HepG2 (cell line): ENCODE data around the gene WDR45B. TPM values are rescaled to one million over a fixed set of nuclear protein-coding genes. Genes with fewer than 3 reads are reported as not detected.
A peak's percentile ranks its signal among the peaks of the same experiment; 100 is the strongest.

Experiments used
- AFF4 ChIP-seq: sonication (generic); formaldehyde crosslinking; IDR thresholded peaks from 2 replicates; pipeline ENCODE4 v1.4.0; 2020; ENCODE audit warnings: missing genetic modification reagents
- ATF7-NPFF ChIP-seq: sonication (generic); formaldehyde crosslinking; IDR thresholded peaks from 2 replicates; pipeline ENCODE4 v1.8.1; 2023; ENCODE audit warnings: mild to moderate bottlenecking, low read depth, missing genetic modification reagents, moderate library complexity
- DMTF1 ChIP-seq: sonication (generic); formaldehyde crosslinking; IDR thresholded peaks from 2 replicates; pipeline ENCODE4 v1.4.0; 2020; ENCODE audit warnings: mild to moderate bottlenecking, missing genetic modification reagents
- ETV5 ChIP-seq: IDR thresholded peaks from 2 replicates; pipeline ENCODE4 v1.6.1; 2018; ENCODE audit warnings: missing biosample characterization, missing genetic modification reagents, inconsistent platforms, borderline replicate concordance
- GMEB1 ChIP-seq: sonication (generic); formaldehyde crosslinking; IDR thresholded peaks from 2 replicates; pipeline ENCODE4 v1.5.1; 2020; ENCODE audit warnings: missing genetic modification reagents, mild to moderate bottlenecking, borderline replicate concordance
- MBNL3 ChIP-seq: fragments of 250-450 bp; sonication (Bioruptor Pico); conservative IDR thresholded peaks from 2 replicates; pipeline ENCODE4 v1.8.0; 2022; ENCODE audit warnings: mild to moderate bottlenecking, inconsistent platforms
- MEIS1 ChIP-seq: sonication (generic); formaldehyde crosslinking; IDR thresholded peaks from 2 replicates; pipeline ENCODE4 v1.9.0; 2021; ENCODE audit warnings: mild to moderate bottlenecking, missing genetic modification reagents, moderate library complexity, borderline replicate concordance
- MXD4 ChIP-seq: IDR thresholded peaks from 2 replicates; pipeline ENCODE4 v1.6.1; 2016; ENCODE audit warnings: mild to moderate bottlenecking, missing biosample characterization, missing genetic modification reagents
- NR3C1 ChIP-seq: sonication (generic); formaldehyde crosslinking; IDR thresholded peaks from 2 replicates; pipeline ENCODE4 v1.4.0; 2020; ENCODE audit warnings: missing genetic modification reagents
- SP4 ChIP-seq: sonication (generic); formaldehyde crosslinking; IDR thresholded peaks from 2 replicates; pipeline ENCODE4 v1.8.1; 2023; ENCODE audit warnings: mild to moderate bottlenecking, missing genetic modification reagents
- ZFP1 ChIP-seq: IDR thresholded peaks from 2 replicates; pipeline ENCODE4 v1.6.1; 2016
- ZNF17 ChIP-seq: sonication (generic); formaldehyde crosslinking; IDR thresholded peaks from 2 replicates; pipeline ENCODE4 v1.5.0; 2020; ENCODE audit warnings: mild to moderate bottlenecking, missing genetic modification reagents
- ZNF235 ChIP-seq: sonication (generic); formaldehyde crosslinking; IDR thresholded peaks from 2 replicates; pipeline ENCODE4 v1.8.1; 2023; ENCODE audit warnings: mild to moderate bottlenecking, missing genetic modification reagents, borderline replicate concordance
- ZNF567 ChIP-seq: sonication (generic); formaldehyde crosslinking; IDR thresholded peaks from 2 replicates; pipeline ENCODE4 v1.8.1; 2023; ENCODE audit warnings: mild to moderate bottlenecking, missing genetic modification reagents, borderline replicate concordance
- ZNF572 ChIP-seq: sonication (generic); formaldehyde crosslinking; IDR thresholded peaks from 2 replicates; pipeline ENCODE4 v1.5.1; 2020; ENCODE audit warnings: mild to moderate bottlenecking, missing genetic modification reagents
- ZNF709 ChIP-seq: sonication (generic); formaldehyde crosslinking; IDR thresholded peaks from 2 replicates; pipeline ENCODE4 v1.5.0; 2020; ENCODE audit warnings: mild to moderate bottlenecking, missing genetic modification reagents
- ZNF839 ChIP-seq: sonication (generic); formaldehyde crosslinking; IDR thresholded peaks from 2 replicates; pipeline ENCODE4 v1.4.0; 2020; ENCODE audit warnings: missing genetic modification reagents, mild to moderate bottlenecking, borderline replicate concordance
- ZNF891 ChIP-seq: sonication (generic); formaldehyde crosslinking; IDR thresholded peaks from 2 replicates; pipeline ENCODE4 v1.5.0; 2020; ENCODE audit warnings: mild to moderate bottlenecking, missing genetic modification reagents
- ZSCAN22 ChIP-seq: sonication (generic); formaldehyde crosslinking; IDR thresholded peaks from 2 replicates; pipeline ENCODE4 v1.4.0; 2020; ENCODE audit warnings: mild to moderate bottlenecking, missing genetic modification reagents
- polyA plus RNA-seq, 8 experiments: library from polyadenylated mRNA; depleted of rRNA in 3 of 8; stranded (reverse) in 7 of 8; unstranded in 1 of 8; fragments of >200 nt; fragmentation: Illumina TruSeq in 4 of 8; extraction: Trizol in 4 of 8; gene quantifications; 2 replicates each; pipeline versions ENCODE4 v1.2.1 to v1.2.3, GENCODE V29; 2011 to 2016; ENCODE audit warnings: low read depth in 4 of 8, missing spikeins in 1 of 8, mixed read lengths in 1 of 8; ENCODE audit not compliant: insufficient read depth in 1 of 8
- total RNA-seq, 5 experiments: library from RNA; depleted of rRNA; stranded (reverse); fragments of >200 nt; fragmentation: Illumina TruSeq; extraction: Trizol; gene quantifications; 2 replicates each; pipeline ENCODE4 v1.2.3, GENCODE V29; 2016; ENCODE audit warnings: low read depth in 1 of 5
- TF ChIP-seq, protein P1 (sequence below): sonication (generic); formaldehyde crosslinking; IDR thresholded peaks from 2 replicates; pipeline ENCODE4 v1.8.1; 2023; ENCODE audit warnings: missing genetic modification reagents, mild to moderate bottlenecking, borderline replicate concordance

The WDR45B gene
- total and polyA plus RNA-seq, 2 of the 13 experiments (the other 11 are each of a cell fraction or from before 2014, with no cell fraction given) = 86.2 to 155 TPM

- TF ChIP-seq AFF4 (CRISPR knock-in tag) (no peak), ZFP1 (CRISPR knock-in tag) (no peak), SP4 (CRISPR knock-in tag) (peak; percentile 61; the same call in 1 of the 2 replicates), DMTF1 (CRISPR knock-in tag) (no peak), ATF7-NPFF (CRISPR knock-in tag) (0 out of 2 replicates have a peak, but pooled peaks have one; percentile 1), ZNF235 (no peak), ZNF17 (CRISPR knock-in tag) (no peak), ETV5 (no peak), ZNF891 (0 out of 2 replicates have a peak, but pooled peaks have one; percentile 16), GMEB1 (CRISPR knock-in tag) (0 out of 2 replicates have a peak, but pooled peaks have one; percentile 22), NR3C1 (CRISPR knock-in tag) (no peak), ZNF709 (CRISPR knock-in tag) (no peak), ZNF567 (no peak), ZNF839 (no peak), MBNL3 (CRISPR knock-in tag) (no peak), ZSCAN22 (CRISPR knock-in tag) (no peak), MEIS1 (0 out of 2 replicates have a peak, but pooled peaks have one; percentile 22), ZNF572 (CRISPR knock-in tag) (0 out of 2 replicates have a peak, but pooled peaks have one; percentile 39), MXD4 (CRISPR knock-in tag) (no peak)
- TF ChIP-seq, protein P1, sequence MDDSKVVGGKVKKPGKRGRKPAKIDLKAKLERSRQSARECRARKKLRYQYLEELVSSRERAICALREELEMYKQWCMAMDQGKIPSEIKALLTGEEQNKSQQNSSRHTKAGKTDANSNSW (CRISPR knock-in tag) = no peak
Observed at GRCh38 chr17:82696916-82697807, 48.9 kb upstream of the WDR45B start (continued).
